Neural crest cell (in vitro differentiated cells): Measurements from ENCODE around the gene CAPN13. TPM values are rescaled to one million over a fixed set of nuclear protein-coding genes. Genes with fewer than 3 reads are reported as not detected.

Experiments
- DNase-seq: peaks from one replicate; pipeline ENCODE4 v3.0.0; 2021; ENCODE audit warnings: low read depth, mixed read lengths, low spot score
- H3K27ac Mint-ChIP-seq: one replicate; pipeline ENCODE4 v1.8.0; 2021; ENCODE audit warnings: mild to moderate bottlenecking, mixed read lengths; ENCODE audit not compliant: unreplicated experiment
- H3K27me3 Mint-ChIP-seq: 2 replicates; pipeline ENCODE4 v1.8.0; 2021; ENCODE audit warnings: low read depth, mild to moderate bottlenecking, mixed read lengths
- H3K36me3 Mint-ChIP-seq: 2 replicates; pipeline ENCODE4 v1.8.0; 2021; ENCODE audit warnings: low read depth, mild to moderate bottlenecking, mixed read lengths
- H3K4me1 Mint-ChIP-seq: 2 replicates; pipeline ENCODE4 v1.8.0; 2021; ENCODE audit warnings: mixed read lengths
- H3K4me3 Mint-ChIP-seq: one replicate; pipeline ENCODE4 v1.8.0; 2021; ENCODE audit warnings: mild to moderate bottlenecking, mixed read lengths
- H3K9me3 Mint-ChIP-seq: 2 replicates; pipeline ENCODE4 v1.8.0; 2021; ENCODE audit warnings: mixed read lengths
- CTCF ChIP-seq: fragments of 200-600 bp; sonication (generic); conservative IDR thresholded peaks from 2 replicates; pipeline ENCODE4 v1.5.0; 2021; ENCODE audit warnings: antibody characterized with exemption, mild to moderate bottlenecking
- total RNA-seq: library from RNA; stranded (reverse); gene quantifications from 2 replicates; pipeline ENCODE4 v1.2.1, GENCODE V29; 2021

Gene CAPN13
- total RNA-seq, 1 donor from 2014 or later = not detected

- Mint-ChIP-seq H3K27me3 (no peaks in the 10 kb centered on the region), H3K4me3 (no peak overlapping the region), H3K27ac (no peak overlapping the region), H3K4me1 (peaks cover 5% of the 10 kb centered on the region), H3K36me3 (no peaks in the 10 kb centered on the region), H3K9me3 (no peaks in the 10 kb centered on the region)
- no peak for DNase-seq
- TF ChIP-seq CTCF = no peak
Observed at GRCh38 chr2:30683236-30683956, 123.8 kb downstream of the CAPN13 start.

- Mint-ChIP-seq H3K9me3 (no peaks in the 10 kb centered on the region), H3K27ac (no peak overlapping the region), H3K27me3 (no peaks in the 10 kb centered on the region), H3K4me3 (no peak overlapping the region), H3K36me3 (no peaks in the 10 kb centered on the region), H3K4me1 (peaks cover 5% of the 10 kb centered on the region)
- no peak for TF ChIP-seq CTCF
- DNase-seq = no peak
Observed at GRCh38 chr2:30681022-30681421, 126.2 kb downstream of the CAPN13 start.

DNA sequence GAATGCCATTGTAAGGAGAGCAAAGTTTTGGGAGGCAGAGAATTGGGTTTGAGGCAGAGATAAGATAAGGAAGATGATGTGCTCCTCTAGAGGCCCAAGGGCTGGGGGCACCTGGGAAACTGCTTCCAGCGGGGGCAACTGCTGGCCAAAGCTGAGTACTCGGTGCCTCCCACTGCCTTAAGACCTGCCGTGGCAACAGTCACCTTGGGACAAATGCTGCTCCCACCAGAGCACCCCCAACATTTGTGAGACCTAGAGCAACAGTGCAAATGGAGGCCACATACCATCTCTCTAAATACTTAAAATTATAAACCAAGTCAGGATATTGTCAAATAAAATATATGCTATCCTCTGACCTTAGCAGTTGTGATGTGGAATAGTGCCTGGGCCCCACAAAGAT lies 127.1 kb downstream of the CAPN13 start:
- no peaks in the 10 kb centered on the region for H3K27me3 Mint-ChIP-seq
- H3K4me1 Mint-ChIP-seq = peaks cover 5% of the 10 kb centered on the region
- no peaks in the 10 kb centered on the region for H3K9me3 Mint-ChIP-seq
- H3K36me3 Mint-ChIP-seq = no peaks in the 10 kb centered on the region
- H3K27ac Mint-ChIP-seq = no peak overlapping the region
- no peak for TF ChIP-seq CTCF
- no peak for DNase-seq
- H3K4me3 Mint-ChIP-seq = no peak overlapping the region

- TF ChIP-seq CTCF = no peak
- Mint-ChIP-seq H3K9me3 (no peaks in the 10 kb centered on the region), H3K27me3 (no peaks in the 10 kb centered on the region), H3K36me3 (no peaks in the 10 kb centered on the region), H3K4me1 (peaks cover 5% of the 10 kb centered on the region), H3K27ac (no peak overlapping the region), H3K4me3 (no peak overlapping the region)
- DNase-seq = no peak
Observed at GRCh38 chr2:30679426-30680088, 127.7 kb downstream of the CAPN13 start.

DNA sequence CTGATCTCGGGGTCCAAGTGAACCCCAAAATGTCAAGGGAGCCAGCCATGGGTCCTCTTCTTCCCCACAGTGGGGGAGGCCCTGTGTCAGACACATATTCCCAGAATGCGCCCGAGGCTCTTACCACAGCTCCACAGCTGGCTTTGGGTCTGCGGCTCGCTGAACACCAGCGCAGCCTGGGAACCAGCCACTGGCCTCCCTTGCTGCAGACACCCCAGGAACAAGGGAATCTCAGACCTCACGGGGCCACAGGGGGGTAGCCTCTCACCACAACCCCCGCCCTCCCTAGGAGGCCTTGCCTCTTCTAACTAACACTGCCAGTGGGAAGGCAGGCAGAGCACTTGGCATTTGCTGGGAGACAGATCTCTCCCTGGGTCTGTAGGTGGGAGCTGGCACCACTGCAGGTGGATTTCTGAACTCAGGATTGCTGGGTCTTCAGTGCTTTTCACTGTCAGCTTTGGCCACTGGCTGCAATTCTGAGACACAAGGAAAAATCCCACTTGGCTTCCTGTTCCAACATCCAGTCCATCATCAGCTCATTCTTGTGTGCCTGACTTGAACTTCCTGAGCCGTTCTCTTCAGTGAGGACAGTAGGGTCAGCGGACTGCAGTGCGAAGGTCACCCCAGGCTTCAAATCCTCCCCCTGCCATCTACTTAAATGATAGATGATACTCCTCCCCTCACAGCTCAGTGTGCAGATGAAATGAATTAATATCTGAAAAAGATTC lies 128.7 kb downstream of the CAPN13 start:
- Mint-ChIP-seq H3K9me3 (no peaks in the 10 kb centered on the region), H3K27me3 (no peaks in the 10 kb centered on the region), H3K4me1 (peaks cover 5% of the 10 kb centered on the region), H3K4me3 (no peak overlapping the region), H3K27ac (no peak overlapping the region), H3K36me3 (no peaks in the 10 kb centered on the region)
- no peak for TF ChIP-seq CTCF
- DNase-seq = no peak
